HG03095 (cell line): ENCODE results near the gene OR10AD1.
"Not testable (repeated sequence)": the region's sequence is repeated elsewhere in the genome, so short reads cannot be mapped to it uniquely, and the experiment has no call there.

Experiments used
- ATAC-seq: cut with Tn5 transposase; IDR thresholded peaks from one replicate; pipeline ENCODE4 v1.9.1; 2021; ENCODE audit warnings: moderate library complexity; ENCODE audit not compliant: unreplicated experiment

The OR10AD1 gene, protein sequence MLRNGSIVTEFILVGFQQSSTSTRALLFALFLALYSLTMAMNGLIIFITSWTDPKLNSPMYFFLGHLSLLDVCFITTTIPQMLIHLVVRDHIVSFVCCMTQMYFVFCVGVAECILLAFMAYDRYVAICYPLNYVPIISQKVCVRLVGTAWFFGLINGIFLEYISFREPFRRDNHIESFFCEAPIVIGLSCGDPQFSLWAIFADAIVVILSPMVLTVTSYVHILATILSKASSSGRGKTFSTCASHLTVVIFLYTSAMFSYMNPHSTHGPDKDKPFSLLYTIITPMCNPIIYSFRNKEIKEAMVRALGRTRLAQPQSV

GRCh38 chr12:48203192-48203591 lies at the start of gene OR10AD1:
TSS of gene OR10AD1 (minus strand) at chr12:48203292. CDS start at chr12:48203292, 0 bp downstream.
- no peak for ATAC-seq

- no peak for ATAC-seq
Measured at GRCh38 chr12:48247181-48247966, 44.3 kb upstream of the OR10AD1 start.

DNA sequence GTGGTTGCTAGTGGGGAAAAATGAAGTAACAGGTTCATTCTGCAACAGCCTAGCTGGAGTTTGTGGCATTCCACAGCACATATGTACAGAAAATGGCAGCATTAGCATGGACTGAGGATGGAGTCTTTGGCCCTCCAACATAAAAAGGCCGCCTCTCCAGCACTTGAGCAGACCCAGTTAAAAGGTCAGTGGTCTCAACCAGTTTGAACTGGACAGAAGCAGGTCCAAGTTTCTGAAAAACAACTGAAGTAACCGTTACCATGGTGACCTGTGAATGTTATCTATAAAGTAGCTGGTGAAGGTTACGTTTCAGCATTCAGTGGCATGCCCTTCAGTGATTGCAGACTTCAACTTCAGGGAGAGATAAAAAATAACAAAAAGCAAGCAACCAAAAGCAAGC lies 34.1 kb upstream of the OR10AD1 start:
- ATAC-seq: no peak

DNA sequence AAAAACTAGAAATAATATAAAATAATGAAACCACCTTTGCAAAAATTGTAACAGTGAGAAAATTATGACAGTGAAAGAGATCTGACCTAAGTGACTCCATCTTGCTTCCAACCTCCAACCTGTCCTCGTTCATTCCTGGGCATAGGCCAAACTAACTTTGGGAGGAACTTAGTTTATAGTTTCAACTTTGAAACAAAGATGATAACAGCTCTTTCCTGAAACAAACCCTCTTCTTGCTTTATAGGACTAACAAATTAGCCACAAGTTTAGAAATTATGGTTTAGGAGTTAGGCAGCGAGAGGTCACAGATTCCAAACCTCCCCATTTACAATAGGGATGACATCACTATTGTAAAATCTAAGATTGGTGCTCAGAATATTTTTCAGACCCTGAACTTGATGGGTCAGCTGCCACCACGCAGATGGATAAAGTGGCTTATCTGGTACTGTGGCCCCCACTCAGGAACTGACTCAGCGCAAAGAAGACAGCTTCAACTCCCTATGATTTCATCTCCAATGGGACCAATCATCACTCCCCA lies 32.8 kb upstream of the OR10AD1 start:
- ATAC-seq: no peak

- not testable (repeated sequence) for ATAC-seq
Measured at GRCh38 chr12:48231169-48231958, 28.3 kb upstream of the OR10AD1 start.

DNA sequence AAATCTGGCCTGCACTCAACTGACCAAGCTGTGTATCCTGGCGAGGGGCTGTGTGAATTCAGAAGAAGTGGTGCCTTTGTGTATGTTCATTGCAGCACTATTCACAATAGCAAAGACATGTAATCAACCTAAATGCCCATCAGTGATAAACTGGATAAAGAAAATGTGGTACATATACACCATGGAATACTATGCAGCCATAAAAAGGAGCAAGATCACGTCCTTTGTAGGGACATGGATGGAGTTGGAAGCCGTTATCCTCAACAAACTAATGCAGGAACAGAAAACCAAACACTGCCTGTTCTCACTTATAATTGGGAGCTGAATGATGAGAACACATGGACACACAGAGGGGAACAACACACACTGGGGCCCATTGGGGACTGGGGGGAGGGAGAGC lies 21.4 kb upstream of the OR10AD1 start:
- not testable (repeated sequence) for ATAC-seq

- no peak for ATAC-seq
Measured at GRCh38 chr12:48221645-48222044, 18.6 kb upstream of the OR10AD1 start.

DNA sequence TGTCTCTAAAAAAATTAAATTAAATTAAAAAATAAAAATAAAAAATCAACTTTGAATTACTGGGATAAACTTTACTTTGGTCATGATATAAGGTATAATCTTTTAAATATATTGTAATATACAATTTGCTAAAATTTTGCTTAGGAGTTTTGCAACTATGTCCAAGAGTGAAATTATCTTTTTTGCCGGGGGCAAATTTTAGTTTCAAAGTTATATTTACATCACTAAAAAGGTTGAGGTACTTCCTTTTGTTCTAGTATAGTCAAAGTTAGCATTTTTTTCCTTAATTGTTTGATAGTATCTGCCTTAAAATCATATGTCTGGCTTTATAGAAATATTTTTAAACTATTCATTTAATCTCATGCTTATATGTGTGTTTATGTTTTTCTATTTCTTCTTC lies 17.6 kb upstream of the OR10AD1 start:
- no peak for ATAC-seq

DNA sequence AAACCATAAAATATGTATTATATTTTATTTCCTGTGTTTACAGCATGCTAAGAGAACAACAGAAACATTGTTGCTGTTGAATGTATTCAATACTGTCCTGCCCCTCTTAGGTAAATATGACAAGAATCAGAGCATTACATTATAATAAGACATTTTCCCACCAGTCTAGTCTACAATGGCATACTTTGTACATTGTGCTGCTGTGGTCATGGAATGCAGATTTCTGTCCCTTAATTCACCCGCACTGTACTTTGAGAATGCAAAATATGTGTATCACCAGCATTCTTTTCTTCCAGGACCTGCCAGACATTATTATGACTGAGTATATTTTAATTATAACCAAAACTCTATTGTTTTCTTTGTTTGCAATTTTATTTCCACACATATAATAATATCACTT lies 16.5 kb upstream of the OR10AD1 start:
- ATAC-seq: no peak

GRCh38 chr12:48216785-48217184 lies 13.7 kb upstream of the OR10AD1 start:
- ATAC-seq: no peak

DNA sequence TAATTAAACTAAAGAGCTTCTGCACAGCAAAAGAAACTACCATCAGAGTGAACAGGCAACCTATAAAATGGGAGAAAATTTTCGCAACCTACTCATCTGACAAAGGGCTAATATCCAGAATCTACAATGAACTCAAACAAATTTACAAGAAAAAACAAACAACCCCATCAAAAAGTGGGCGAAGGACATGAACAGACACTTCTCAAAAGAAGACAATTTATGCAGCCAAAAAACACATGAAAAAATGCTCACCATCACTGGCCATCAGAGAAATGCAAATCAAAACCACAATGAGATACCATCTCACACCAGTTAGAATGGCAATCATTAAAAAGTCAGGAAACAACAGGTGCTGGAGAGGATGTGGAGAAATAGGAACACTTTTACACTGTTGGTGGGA lies 6.4 kb upstream of the OR10AD1 start:
- not testable (repeated sequence) for ATAC-seq

- no peak for ATAC-seq
Measured at GRCh38 chr12:48202766-48203165, 326 bp downstream of the OR10AD1 start.

DNA sequence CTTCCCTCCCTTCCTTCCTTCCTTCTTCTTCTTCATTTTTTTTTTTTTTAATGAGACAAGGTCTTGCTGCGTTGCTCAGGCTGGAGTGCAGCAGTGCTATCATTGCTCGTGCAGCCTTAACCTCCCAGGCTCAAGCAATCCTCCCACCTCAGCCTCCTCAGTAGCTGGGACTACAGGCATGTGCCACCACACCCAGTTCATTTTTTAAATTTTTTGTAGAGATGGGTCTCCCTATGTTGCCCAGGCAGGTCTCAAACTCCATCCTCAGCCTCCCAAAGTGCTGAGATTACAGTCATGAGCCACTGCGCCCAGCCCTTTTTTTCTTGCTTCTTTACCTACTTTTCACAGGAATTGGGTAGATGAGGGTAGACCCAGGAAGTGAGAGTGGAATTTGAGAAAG lies 1.6 kb downstream of the OR10AD1 start:
- no peak for ATAC-seq

GRCh38 chr12:48201091-48201490 lies 2.0 kb downstream of the OR10AD1 start:
- ATAC-seq: no peak

GRCh38 chr12:48199774-48200221 lies 3.3 kb downstream of the OR10AD1 start:
- no peak for ATAC-seq

DNA sequence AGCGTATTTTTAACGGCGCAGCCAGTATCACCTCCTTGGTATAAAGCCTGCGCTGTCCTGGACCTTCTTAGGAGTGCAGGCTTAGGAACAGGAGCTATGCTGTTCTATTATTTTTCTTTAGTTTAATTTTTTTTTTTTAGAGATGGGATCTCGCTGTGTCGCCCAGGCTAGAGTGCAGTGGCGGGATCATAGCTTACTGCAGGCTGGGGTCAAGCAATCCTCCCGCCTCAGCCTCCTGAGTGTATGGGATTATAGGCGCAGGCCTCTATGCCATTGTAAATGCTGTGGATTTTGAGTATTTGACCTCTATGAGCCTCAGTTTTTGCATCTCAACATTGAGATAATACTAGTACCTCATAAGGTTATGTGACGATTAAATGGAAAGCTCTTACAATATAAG lies 4.1 kb downstream of the OR10AD1 start:
- ATAC-seq: no peak

- no peak for ATAC-seq
Measured at GRCh38 chr12:48198672-48198971, 4.5 kb downstream of the OR10AD1 start.

- ATAC-seq: peak; percentile 99
Measured at GRCh38 chr12:48197971-48198671, 5.0 kb downstream of the OR10AD1 start.

GRCh38 chr12:48197549-48197970 lies 5.5 kb downstream of the OR10AD1 start:
- ATAC-seq: peak; percentile 20

DNA sequence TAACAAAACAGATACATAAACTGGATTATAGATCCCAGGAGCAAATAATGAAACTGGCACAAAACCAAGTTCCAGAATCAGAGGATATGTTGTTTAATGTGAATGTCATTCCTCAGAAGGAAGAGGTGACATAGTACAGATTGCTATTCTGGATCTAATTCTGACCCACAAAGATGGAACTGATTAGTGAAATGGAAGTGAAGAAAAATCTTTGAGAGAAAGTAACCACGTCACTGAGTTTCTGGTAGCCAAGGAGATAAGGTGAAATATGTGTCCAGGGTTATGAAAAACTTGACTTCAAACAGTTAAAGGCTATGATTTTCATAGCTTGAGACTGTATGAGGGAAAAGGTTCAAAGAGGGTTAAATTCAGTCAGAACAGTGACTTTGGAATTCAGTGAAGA lies 8.3 kb downstream of the OR10AD1 start:
- no peak for ATAC-seq

DNA sequence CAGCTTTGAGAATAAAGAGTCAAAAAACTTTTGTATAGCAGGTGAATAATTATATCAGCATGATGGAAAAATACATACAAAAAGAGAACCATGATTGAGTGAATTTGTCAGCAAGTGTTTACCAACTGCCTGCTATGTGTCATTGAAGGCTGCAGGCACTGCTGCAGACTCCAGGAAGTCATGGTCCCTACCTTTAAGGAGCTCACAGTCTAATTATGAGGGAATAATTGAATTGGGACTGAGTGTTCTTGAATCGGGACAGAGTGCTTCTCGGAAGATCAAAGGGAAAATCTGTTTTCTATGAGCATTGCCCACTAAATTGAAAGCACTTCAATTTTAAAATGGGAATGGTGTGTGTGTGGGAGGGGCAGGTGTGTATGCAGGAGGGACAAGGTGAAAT lies 9.5 kb downstream of the OR10AD1 start:
- ATAC-seq: no peak
